Measurements from ENCODE around the gene GPR12. TPM values are rescaled to one million over a fixed set of nuclear protein-coding genes. Genes with fewer than 3 reads are reported as not detected.

The GPR12 gene
- total and polyA plus RNA-seq, 2 donors (not counting 1 experiment from before 2014, with no cell fraction given): not detected

- Histone ChIP-seq H3K9ac (ENCODE audit: low read length) (no peak overlapping the region), H4K20me1 (ENCODE audit: control insufficient read depth, insufficient read depth, low read length, poor library complexity, severe bottlenecking) (no peaks in the 10 kb centered on the region), H3K79me2 (ENCODE audit: control insufficient read depth, insufficient read depth, low read length) (no peaks in the 10 kb centered on the region), H3K4me1 (ENCODE audit: control insufficient read depth in 2 of 2, insufficient read depth in 2 of 2, low read length in 2 of 2) (no peaks in the 10 kb centered on the region), H2AFZ (ENCODE audit: insufficient read depth, low read depth, low read length, poor library complexity, severe bottlenecking) (no peak overlapping the region), H3K4me2 (replicated peaks; ENCODE audit: low read depth, low read length, poor library complexity, severe bottlenecking) (no peak overlapping the region), H3K27me3 (replicated peaks in 1 of 4; ENCODE audit: control extremely low read depth in 1 of 4, control insufficient read depth in 3 of 4, insufficient read depth in 4 of 4, low read length in 3 of 4) (no peaks in the 10 kb centered on the region), H3K9me3 (ENCODE audit: control extremely low read depth in 1 of 3, control insufficient read depth in 2 of 3, insufficient read depth in 1 of 3, low read length in 2 of 3) (no peaks in the 10 kb centered on the region), H3K27ac (ENCODE audit: low read length in 2 of 2) (no peak overlapping the region), H3K4me3 (ENCODE audit: control extremely low read depth in 1 of 5, extremely low read depth in 1 of 5, insufficient read depth in 1 of 5, low read depth in 2 of 5, low read length in 4 of 5) (no peak overlapping the region), H3K36me3 (replicated peaks in 1 of 2; ENCODE audit: control extremely low read depth in 1 of 2, control insufficient read depth in 1 of 2, extremely low read depth in 1 of 2, insufficient read depth in 2 of 2, low read length in 1 of 2) (no peaks in the 10 kb centered on the region)
- Mint-ChIP-seq H3K4me3 (no peak overlapping the region), H3K27me3 (peaks cover 3% of the 10 kb centered on the region), H3K27ac (no peak overlapping the region), H3K4me1 (no peaks in the 10 kb centered on the region), H3K9me3 (ENCODE audit: insufficient read depth) (no peaks in the 10 kb centered on the region)
- DNase-seq (no peak), ATAC-seq (ENCODE audit: low read depth) (no peak)
- WGBS (ENCODE audit: insufficient coverage): 75% methylated on average over 1 of the region's 1 CpG
- TF ChIP-seq EZH2 (IDR thresholded peaks at IDR 0.05; ENCODE audit: borderline replicate concordance, insufficient read depth, low read depth, low read length, poor library complexity, severe bottlenecking): no peak
- TF ChIP-seq CTCF (IDR thresholded peaks at IDR 0.05): no peak
- ChIA-PET POLR2A (no interaction called here), CTCF (interaction anchor here (1.1 kb wide), 1 partner anchor 15 kb away, joined by 4 read pairs; no protein-coding TSS in a partner anchor)
- intact Hi-C loops (cut with micrococcal nuclease): no loop called here
Observed at GRCh38 chr13:26713341-26713740, 47.2 kb downstream of the GPR12 start.

GRCh38 chr13:26711211-26711610 is 49.4 kb downstream of the GPR12 start:
- CTCF ChIA-PET: interaction anchor here (0.8 to 1.9 kb wide), 5 partner anchors 13 to 220 kb away, joined by 3 to 6 read pairs (median 4); no protein-coding TSS in a partner anchor
- H4K20me1 ChIP-seq (ENCODE audit: control insufficient read depth, insufficient read depth, low read length, poor library complexity, severe bottlenecking): no peaks in the 10 kb centered on the region
- H3K36me3 ChIP-seq (replicated peaks in 1 of 2; ENCODE audit: control extremely low read depth in 1 of 2, control insufficient read depth in 1 of 2, extremely low read depth in 1 of 2, insufficient read depth in 2 of 2, low read length in 1 of 2): no peaks in the 10 kb centered on the region
- no peak overlapping the region for H3K9ac ChIP-seq (ENCODE audit: low read length)
- no peak overlapping the region for H3K4me3 ChIP-seq (ENCODE audit: control extremely low read depth in 1 of 5, extremely low read depth in 1 of 5, insufficient read depth in 1 of 5, low read depth in 2 of 5, low read length in 4 of 5)
- ATAC-seq (ENCODE audit: low read depth) (no peak), DNase-seq (no peak)
- H3K27me3 Mint-ChIP-seq: peaks cover 9% of the 10 kb centered on the region
- peaks cover 0 to 3% (median 0%) of the 10 kb centered on the region in 4 experiments for H3K27me3 ChIP-seq (replicated peaks in 1 of 4; ENCODE audit: control extremely low read depth in 1 of 4, control insufficient read depth in 3 of 4, insufficient read depth in 4 of 4, low read length in 3 of 4)
- intact Hi-C loops (cut with micrococcal nuclease): no loop called here
- no peaks in the 10 kb centered on the region for H3K79me2 ChIP-seq (ENCODE audit: control insufficient read depth, insufficient read depth, low read length)
- H3K4me1 ChIP-seq (ENCODE audit: control insufficient read depth in 2 of 2, insufficient read depth in 2 of 2, low read length in 2 of 2): no peaks in the 10 kb centered on the region
- H3K4me3 Mint-ChIP-seq: no peak overlapping the region
- no peaks in the 10 kb centered on the region for H3K9me3 ChIP-seq (ENCODE audit: control extremely low read depth in 1 of 3, control insufficient read depth in 2 of 3, insufficient read depth in 1 of 3, low read length in 2 of 3)
- H3K27ac ChIP-seq (ENCODE audit: low read length in 2 of 2): no peak overlapping the region
- H3K27ac Mint-ChIP-seq: no peak overlapping the region
- no peak for TF ChIP-seq EZH2 (IDR thresholded peaks at IDR 0.05; ENCODE audit: borderline replicate concordance, insufficient read depth, low read depth, low read length, poor library complexity, severe bottlenecking)
- TF ChIP-seq CTCF (IDR thresholded peaks at IDR 0.05): no peak
- H3K9me3 Mint-ChIP-seq (ENCODE audit: insufficient read depth): no peaks in the 10 kb centered on the region
- WGBS (ENCODE audit: insufficient coverage): 70% methylated on average over 3 of the region's 4 CpGs
- POLR2A ChIA-PET: no interaction called here
- H3K4me2 ChIP-seq (replicated peaks; ENCODE audit: low read depth, low read length, poor library complexity, severe bottlenecking): no peak overlapping the region
- H2AFZ ChIP-seq (ENCODE audit: insufficient read depth, low read depth, low read length, poor library complexity, severe bottlenecking): no peak overlapping the region
- H3K4me1 Mint-ChIP-seq: no peaks in the 10 kb centered on the region
